HG03060 (cell line): ENCODE data around the gene CYBRD1.

Experiments used
- ATAC-seq: cut with Tn5 transposase; IDR thresholded peaks from one replicate; pipeline ENCODE4 v1.9.1; 2021; ENCODE audit warnings: low read depth, moderate number of reproducible peaks; ENCODE audit not compliant: unreplicated experiment

Gene CYBRD1

DNA sequence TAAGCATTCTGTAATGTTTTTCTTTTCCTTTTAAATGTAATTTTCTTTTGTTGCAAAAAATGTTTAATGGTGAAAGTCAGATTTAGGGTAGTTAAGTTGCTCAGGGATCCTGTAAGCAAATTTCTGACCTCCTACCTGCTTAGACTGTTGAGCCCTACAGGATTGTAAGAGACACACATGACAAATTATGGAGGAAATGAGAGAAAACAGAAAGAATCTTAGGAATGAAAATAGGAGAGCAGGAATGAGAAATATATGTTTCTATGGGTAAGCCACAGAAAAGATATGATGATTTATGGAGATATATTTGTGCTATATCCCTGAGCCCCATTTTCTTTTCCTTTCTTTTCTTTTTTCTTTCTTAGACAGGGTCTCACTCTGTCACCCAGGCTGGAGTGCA, 28.3 kb downstream of the CYBRD1 start:
- ATAC-seq = no peak

DNA sequence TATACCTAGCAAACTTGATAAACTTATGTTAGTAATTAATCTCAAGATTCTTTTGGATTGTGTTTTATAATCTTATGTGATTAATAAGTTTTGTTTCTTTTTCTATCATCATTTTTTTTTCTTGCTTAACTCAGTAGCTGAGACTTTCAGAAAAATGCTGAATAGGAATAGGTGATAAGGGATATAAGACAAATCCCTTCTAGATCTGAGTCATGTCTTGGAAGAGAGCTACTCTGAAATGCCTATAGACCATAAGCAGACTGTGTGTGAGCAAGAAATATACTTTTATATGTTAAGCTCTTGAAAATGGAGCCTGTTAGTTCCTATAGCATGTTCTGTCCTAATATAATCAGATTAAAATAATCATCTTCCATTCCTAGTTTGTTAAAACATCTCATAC, 29.6 kb downstream of the CYBRD1 start:
- ATAC-seq = no peak

DNA sequence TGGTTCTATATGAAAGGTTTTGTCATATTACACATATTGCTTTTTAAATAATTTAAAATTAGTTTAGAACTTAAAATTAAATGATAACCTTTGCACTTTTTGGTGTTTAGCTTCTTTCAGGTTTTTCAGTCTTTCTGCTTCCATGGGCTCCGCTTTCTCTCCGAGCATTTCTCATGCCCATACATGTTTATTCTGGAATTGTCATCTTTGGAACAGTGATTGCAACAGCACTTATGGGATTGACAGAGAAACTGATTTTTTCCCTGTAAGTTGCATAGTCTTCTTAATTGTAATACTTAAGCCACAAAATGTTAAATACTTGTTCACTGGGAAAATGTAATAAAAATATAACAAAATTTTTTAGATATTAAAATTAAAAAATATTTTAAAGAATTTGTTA, 31.0 kb downstream of the CYBRD1 start:
- no peak for ATAC-seq

DNA sequence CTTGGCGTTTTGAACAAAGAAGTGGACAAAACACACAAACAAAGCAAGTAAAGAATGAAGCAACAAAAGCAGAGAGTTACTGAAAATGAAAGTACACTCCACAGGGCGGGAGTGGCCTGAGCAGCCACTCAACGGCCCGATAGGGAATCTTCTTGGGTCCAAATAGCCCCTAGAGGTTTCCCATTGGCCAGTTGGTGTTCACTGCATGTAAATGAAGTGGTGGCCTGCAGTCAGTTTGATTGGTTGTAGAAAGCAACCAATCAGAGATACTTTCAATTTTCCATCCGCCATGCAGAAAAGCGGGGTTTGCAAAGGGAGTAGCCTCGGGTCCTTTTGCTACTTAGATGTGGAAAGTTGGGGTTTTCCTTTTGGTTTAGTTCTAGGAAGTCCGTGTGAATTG, 31.6 kb downstream of the CYBRD1 start:
- no peak for ATAC-seq

DNA sequence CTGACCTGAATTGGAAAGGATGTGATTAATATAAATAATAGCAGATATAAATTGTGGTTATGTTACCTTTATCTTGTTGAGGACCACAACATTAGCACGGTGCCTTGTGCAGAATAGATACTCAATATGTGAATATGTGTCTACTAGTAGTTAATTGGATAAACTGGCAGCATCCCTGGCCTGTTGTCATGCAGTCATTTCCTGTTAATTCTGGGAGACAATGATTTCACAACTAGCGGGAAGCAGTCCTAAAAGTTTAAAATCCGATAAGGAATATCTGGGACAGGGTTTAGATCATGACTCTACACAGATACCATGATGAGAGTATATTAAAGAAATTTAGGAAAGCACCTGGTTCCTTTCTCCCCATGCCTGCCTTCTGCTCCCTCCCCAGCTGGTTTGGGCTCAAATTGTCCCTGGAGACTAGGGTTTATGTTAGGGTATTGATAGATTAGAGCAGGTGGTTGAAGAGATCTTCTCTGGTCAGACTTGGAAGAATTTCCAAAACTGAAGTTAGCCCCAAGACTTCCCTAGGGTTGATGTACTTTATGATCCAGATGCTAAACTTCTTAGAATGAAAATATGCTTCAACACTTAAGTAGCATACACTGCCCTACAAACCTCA, 32.8 kb downstream of the CYBRD1 start:
- no peak for ATAC-seq

DNA sequence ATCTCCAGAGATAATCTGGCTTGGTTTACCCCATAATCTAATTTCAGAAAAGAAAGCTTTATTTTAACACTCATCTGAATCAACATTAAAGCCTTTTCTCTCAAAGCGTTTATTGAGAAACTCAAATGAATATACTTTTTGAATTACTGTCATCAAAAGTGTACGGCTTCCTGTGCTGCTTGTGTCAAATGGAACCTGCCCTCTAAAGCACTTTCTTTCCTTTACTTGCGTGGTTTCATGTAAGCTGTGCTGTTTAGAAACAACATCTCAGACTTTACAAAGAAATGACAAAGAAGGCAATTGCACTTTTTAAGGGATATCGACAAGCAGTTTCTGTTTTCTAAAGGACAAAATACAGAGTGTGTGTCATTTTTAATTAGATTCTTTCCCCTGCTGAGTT, 35.1 kb downstream of the CYBRD1 start:
- no peak for ATAC-seq

DNA sequence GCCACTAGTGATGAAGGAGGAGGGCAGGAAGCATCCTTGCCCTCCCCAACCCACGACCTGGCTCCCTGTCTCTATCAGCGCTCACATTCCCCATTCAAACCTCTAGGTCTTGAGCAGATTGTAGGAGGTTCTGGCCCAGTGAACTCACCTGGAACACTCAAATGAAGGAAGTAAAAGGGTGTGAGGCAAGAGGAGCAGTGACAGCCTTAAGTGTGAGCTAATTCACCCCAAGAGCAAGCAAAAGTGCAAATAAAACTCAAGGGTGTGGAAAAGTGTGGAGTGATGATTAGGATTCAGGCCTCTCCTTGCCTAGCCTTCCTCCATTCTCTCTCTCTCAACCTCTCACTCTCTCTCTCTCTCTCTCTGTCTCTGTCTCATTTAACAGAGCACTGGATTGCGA, 41.0 kb downstream of the CYBRD1 start:
- ATAC-seq = no peak

DNA sequence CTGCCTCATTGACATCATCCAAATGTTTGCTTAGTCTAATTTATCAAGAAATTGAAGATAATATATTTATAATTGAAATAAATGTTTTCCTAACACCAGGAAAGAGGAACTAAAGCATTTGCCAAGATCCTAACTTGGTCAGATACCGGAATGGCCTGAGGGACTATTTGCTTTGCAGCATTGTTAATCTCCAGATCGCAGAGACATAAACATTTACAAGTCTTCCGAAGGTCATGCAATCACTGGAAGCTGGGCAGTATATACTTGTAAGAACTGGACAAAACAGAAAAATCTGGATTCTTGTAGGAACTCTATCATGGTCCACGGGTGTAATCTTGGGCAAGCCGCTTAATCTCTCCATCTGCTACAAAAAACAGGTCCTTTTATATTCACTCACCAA, 42.2 kb downstream of the CYBRD1 start:
- no peak for ATAC-seq

DNA sequence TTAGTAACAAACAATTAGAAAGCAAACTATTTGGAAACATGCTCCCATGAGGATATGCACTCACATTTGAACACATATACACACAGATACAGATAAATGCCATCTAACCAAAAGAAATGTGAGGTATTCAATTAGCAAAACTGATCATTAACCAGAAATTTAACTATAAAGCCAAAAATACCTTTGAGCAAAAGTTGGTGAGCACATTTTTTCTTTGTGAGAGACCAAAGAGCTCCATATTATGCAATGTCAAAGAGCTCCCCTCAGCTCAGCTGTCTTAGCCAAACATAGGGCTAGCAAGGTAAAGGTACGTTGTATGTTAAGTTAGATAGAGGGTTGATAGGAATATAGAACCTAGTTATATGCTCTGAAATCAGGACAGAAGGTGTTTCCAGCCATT, 43.8 kb downstream of the CYBRD1 start:
- ATAC-seq = no peak

DNA sequence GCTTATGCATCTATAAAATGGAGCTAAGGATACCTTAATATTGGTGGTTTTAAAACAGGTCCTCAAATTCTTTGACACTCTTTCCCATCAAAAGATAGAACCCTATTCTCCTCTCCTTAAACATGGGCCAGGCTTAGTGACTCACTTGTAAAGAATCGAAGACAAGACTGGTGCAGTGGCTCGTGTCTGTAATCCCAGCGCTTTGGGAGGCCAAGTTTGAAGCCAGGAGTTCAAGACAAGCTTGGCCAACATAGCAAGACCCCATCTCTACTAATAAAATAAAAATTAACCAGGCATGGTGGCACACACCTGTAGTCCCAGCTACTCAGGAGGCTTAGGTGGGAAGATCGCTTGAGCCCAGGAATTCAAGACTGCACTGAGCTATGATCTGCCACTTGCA, 44.5 kb downstream of the CYBRD1 start:
- ATAC-seq = no peak

DNA sequence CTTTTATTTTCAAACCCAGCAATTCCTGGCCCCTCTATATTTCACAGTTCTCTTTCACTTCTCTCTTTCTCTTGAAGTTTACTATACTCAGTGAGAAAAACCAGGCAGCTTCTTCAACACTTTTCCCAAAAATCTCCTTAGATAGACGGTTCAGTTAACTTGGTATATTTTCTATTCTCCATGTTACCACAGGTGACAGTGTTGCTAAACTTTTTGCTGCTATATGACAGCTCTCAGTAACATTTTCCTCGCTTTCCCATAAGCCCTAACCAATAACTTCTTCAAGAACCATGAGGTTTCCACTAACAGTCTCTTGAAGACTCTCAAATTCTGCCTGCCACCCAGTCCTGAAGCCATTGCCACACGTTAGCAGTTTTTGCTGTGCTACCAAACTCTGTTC, 45.8 kb downstream of the CYBRD1 start:
- ATAC-seq = no peak

DNA sequence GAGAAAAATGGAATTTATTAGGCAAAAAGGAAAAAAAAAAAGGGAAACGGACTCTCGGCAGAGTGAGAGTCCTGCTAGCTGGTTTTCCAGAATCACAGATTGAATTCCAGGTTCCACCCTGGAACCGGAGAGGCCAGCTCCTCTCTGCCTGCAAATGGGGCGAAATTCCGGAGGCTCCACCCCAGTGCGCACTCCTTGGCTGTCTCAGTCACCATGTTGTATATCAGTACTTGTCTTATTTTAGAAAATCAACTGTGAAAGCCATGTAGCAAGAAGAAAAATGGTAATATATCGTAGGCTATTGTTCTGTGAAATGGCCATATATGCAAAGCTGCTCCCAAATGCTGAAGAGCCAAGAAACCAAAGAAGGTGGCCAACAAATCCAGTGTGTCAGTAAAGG, 49.4 kb downstream of the CYBRD1 start:
- no peak for ATAC-seq

DNA sequence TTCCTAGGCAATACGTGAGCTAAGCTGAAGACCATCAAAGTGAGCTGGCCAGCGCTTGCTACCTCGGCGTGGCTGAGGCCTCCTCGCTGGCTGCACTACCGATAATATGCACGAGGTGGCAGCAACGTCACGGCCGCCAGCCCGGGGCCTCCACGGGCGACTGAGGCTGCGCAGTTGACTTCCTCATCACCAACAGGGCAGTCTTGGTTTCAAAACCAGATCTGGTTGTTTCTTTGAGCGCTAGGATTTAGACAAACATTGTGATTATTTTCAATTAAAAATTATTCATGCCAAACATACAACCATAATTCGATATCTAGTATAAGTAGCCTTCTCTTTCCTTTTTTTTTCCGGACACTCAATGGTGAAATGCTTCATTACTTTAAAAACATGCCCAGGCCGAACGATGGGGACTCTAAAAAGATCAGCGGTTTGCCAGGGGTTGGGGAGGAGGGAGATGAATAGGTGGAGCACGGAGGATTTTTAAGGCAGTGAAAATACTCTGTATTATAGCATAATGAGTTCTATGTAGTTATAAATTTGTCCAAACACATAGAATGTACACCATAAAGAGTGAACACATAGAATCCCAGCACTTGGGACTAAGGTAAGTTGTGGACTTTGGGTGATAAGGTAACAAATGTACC, 52.0 kb downstream of the CYBRD1 start:
- no peak for ATAC-seq

DNA sequence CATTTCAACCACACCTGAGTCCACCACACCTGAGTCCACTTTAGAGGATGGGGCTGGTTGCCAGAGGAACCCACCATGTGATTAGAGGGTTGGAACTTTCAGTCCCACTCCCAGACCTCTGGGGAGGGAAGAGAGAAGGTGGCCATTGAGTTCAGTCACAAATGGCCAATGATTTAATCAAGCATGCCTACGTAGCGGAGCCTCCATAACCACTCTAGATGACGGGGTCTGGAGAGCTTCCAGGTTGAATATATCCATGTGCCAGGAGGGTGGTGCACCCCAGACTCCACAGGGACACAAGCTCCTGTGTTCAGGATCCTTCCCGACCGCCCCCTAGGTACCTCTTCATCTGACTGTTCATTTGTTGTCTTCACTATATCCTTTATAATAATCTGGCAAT, 53.3 kb downstream of the CYBRD1 start:
- no peak for ATAC-seq

DNA sequence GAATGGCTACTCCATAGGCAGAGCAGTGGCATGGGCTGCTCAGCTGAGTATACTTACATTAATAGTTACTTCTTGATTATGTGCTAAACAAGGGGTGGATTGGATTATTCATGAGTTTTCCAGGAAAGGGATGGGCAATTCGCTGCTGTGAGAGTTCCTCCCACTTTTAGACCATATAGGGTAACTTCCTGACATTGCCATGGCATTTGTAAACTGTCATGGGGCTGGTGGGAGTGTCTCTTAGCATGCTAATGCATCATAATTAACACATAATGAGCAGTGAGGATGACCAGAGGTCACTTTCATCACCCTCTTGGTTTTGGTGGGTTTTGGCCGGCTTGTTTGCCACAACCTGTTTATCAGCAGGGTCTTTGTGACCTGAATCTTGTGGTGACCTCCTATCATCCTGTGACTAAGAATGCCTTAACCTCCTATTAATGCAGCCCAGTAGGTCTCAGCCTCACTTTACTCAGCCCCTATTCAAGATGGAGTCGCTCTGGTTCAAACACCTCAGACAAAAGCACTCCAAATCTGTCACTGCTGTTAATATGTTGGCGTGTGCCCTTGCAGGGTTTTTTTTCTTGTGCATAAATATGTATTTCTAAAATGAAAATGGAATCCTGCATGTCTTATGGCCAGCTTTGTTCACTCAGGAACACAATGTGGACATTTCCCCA, 56.0 kb downstream of the CYBRD1 start:
- ATAC-seq = no peak

DNA sequence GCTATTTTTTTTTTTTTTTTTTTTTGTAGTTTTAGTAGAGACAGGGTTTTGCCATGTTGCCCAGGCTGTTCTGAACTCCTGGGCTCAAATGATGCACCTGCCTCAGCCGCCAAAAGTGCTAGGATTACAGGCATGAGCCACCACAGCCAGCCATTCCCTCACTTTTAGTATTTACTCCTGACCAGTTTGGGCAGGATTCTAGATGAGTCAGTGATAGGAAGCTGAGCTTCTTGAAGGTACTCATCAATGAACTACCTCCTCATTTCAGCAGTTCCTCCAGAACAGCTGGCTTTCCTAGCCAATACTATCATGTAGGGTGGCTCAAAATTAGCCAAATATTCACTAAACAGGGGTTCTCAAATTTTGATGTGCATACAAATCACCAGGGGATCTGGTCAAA, 57.2 kb downstream of the CYBRD1 start:
- ATAC-seq = no peak

DNA sequence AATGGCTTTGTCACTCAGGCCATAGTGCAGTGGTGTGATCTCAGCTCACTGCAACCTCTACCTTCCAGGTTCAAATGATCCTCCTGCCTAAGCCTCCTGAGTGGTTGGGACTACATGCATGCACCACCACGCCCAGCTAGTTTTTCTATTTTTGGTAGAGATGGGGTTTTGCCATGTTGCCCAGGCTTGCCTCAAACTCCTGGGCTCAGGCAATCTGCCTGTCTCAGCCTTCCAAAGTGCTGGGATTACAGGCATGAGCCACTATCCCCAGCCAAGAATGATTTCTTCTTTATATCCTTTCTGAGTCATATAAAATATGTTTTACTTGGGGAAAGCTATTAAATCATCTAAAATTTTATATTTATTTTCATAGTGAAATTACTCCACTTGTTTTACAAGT, 61.3 kb downstream of the CYBRD1 start:
- no peak for ATAC-seq

DNA sequence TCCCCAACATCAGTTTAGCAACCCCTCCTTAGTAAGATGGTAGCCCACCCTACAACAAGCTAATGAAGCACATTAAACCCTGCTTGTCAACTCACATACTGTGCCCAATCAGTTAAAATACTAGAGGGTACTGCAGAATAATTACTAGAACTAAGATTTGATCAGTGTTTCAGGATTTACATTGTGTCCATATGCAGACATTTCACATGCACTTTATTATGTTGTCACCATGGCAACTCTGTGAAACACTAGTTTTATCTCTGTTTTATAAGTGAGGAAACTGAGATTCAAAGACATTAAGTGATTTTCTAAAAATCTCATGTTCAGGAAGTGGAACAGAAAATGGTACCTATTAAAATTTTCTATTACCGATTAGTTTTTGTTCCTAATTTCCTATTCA, 61.7 kb downstream of the CYBRD1 start:
- no peak for ATAC-seq

DNA sequence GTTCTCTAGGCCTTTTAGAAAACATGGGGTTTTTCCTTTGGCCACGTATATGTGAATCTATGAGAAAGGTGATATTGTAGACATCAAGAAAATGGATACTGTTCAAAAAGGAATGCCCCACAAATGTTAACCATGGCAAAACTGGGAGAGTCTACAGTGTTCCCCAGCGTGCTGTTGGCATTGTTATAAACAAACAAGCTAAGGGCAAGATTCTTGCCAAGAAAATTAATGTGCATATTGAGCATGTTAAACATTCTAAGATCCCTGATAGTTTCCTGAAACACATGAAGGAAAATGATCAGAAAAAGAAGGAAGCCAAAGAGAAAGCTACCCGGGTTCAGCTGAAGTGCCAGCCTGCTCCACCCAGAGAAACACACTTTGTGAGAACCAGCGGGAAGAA, 64.9 kb downstream of the CYBRD1 start:
- no peak for ATAC-seq

DNA sequence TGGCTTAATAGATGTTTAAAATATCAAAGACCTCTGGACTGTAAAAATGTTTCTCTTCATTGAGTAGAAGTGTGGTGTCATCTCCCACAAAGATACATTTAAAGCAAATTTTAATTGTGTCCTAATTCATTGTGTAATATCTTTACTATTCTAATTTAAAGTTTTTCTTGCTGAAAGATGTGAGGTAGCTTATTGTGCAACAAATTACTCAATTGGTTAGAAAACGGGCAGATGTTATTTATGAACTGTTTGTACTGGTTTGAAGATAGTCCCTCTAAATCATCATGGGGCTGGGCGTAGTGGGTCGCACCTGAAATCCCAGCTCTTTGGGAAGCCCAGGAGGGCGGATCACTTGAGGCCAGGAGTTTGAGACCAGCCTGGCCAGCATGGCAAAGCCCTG, 65.3 kb downstream of the CYBRD1 start:
- ATAC-seq = no peak

DNA sequence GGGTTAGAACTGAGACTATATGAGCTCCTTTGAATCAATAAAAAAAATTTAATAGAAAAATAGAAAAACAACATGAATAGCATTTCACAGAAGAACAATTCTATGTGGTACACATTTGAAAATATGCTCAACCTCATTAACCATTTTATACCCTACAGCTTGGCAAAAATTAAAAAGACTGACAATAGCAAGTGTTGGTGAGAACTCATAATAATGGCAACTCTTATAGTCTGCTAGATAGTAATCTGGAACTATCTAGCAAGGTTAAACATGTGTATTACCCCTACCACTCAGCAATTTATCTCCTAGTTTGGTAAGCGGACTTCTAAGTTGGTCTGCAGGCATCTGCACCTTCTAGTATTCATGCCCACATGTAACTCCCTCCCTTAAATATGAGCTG, 67.8 kb downstream of the CYBRD1 start:
- ATAC-seq = no peak

DNA sequence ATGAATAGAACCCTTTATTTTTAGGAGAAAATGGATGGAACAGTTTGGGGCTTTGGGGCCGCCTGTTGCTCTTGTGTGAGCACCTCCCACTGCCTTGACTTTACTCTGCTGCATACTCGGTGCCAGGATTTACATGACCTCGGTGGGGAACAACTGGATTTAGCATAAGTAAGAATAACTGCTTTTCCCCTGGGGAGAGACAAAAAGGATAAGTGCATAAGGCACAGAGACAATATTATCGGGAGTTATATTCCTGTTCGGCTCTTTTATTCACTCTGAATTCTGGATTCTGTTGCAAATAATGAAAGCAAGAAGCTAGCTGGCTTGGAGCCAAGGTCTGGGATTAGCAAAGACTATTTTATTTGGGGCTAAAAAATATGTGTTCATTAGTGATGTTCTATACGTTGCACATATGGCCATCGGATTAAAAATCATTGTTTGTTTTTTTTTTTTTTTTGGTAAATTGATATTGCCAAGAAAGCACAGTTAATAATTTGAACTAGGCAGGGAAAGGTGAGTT, 69.8 kb downstream of the CYBRD1 start:
- ATAC-seq = no peak
